ENCODE results near the gene MYOM1. TPM values are rescaled to one million over a fixed set of nuclear protein-coding genes. Genes with fewer than 3 reads are reported as not detected.

The MYOM1 gene
- total and polyA plus RNA-seq, 7 donors, result 3.3 to 37.7 (median 17.3) TPM

DNA sequence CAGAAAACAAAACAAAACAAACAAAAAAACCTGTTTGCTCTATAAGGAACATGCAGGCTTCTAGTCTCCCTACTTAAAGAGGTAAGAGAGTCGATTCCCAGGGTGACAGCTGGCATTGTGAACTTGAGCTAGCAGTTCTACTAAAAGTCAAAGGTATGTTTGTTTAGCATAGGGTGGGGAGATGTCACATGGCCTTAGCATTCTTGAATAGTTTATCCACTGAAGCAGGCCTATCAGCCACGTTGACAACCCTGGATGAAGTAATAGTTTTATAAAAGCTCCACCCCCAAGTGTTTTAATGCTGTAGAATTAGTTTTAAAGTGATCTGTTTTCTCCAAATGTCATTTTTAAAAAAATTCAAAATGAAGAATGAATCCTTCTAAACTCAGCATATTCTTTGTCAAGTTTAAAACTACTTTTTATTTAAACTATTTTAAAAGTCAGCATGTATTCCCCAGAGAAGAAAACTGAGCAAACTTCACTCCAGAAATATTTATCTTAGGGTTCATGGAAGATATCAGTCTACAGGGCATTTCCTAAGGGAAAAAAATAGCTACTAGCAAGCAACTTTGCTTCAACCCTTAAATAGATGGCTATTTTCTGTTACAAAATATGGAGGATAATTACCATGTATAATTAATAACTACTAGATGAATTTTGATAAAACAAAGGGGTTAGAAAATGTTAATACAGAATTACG, 1.7 kb downstream of the MYOM1 start:
- DNase-seq, result no peak
- Histone ChIP-seq H3K27ac (peak overlapping the region; percentile 76 to 85 (median 82)), H3K27me3 (no peaks in the 10 kb centered on the region), H3K4me1 (peaks cover 0 to 26% (median 8%) of the 10 kb centered on the region in 4 donors), H3K9me3 (no peaks in the 10 kb centered on the region), H3K36me3 (peaks cover 0 to 12% (median 3%) of the 10 kb centered on the region in 4 donors), H3K4me3 (peak overlapping the region in 3 of 4 donors; percentile 32 to 48 (median 38))
- WGBS, 2 donors, result 27 to 57% methylated on average over 3 of the region's 3 CpGs
- intact Hi-C loops (cut with DNase I), result loop anchor here (2.0 to 5.0 kb wide), 3 partner anchors 29 to 44 kb away; partner anchors contain the start of genes MYL12A and MYL12B
- TF ChIP-seq POLR2A (IDR thresholded peaks at IDR 0.05), result no peak
- peak in 1 of 4 donors; percentile 18 for TF ChIP-seq POLR2AphosphoS5 (IDR thresholded peaks at IDR 0.05)

- intact Hi-C loops (cut with DNase I), result loop anchor here (5.0 kb wide), 2 partner anchors 40 to 45 kb away; partner anchors contain the start of gene MYL12B
- H3K36me3 ChIP-seq, result peaks cover 0 to 12% (median 3%) of the 10 kb centered on the region in 4 donors
- no peaks in the 10 kb centered on the region for H3K9me3 ChIP-seq
- H3K27ac ChIP-seq, result peak overlapping the region in 3 of 4 donors; percentile 82 to 85 (median 83)
- 63 to 73% methylated on average over 5 of the region's 5 CpGs for WGBS, 2 donors
- H3K27me3 ChIP-seq, result no peaks in the 10 kb centered on the region
- peaks cover 0 to 37% (median 17%) of the 10 kb centered on the region in 4 donors for H3K4me1 ChIP-seq
- TF ChIP-seq POLR2AphosphoS5 (IDR thresholded peaks at IDR 0.05), result no peak
- no peak for TF ChIP-seq POLR2A (IDR thresholded peaks at IDR 0.05)
- TF ChIP-seq, protein P1, sequence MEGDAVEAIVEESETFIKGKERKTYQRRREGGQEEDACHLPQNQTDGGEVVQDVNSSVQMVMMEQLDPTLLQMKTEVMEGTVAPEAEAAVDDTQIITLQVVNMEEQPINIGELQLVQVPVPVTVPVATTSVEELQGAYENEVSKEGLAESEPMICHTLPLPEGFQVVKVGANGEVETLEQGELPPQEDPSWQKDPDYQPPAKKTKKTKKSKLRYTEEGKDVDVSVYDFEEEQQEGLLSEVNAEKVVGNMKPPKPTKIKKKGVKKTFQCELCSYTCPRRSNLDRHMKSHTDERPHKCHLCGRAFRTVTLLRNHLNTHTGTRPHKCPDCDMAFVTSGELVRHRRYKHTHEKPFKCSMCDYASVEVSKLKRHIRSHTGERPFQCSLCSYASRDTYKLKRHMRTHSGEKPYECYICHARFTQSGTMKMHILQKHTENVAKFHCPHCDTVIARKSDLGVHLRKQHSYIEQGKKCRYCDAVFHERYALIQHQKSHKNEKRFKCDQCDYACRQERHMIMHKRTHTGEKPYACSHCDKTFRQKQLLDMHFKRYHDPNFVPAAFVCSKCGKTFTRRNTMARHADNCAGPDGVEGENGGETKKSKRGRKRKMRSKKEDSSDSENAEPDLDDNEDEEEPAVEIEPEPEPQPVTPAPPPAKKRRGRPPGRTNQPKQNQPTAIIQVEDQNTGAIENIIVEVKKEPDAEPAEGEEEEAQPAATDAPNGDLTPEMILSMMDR (IDR thresholded peaks at IDR 0.05), result no peak
- TF ChIP-seq EP300 (IDR thresholded peaks at IDR 0.05), result no peak
- H3K4me3 ChIP-seq, result no peak overlapping the region
- no peak for DNase-seq
Measured at GRCh38 chr18:3216987-3217386, 2.8 kb downstream of the MYOM1 start.

DNA sequence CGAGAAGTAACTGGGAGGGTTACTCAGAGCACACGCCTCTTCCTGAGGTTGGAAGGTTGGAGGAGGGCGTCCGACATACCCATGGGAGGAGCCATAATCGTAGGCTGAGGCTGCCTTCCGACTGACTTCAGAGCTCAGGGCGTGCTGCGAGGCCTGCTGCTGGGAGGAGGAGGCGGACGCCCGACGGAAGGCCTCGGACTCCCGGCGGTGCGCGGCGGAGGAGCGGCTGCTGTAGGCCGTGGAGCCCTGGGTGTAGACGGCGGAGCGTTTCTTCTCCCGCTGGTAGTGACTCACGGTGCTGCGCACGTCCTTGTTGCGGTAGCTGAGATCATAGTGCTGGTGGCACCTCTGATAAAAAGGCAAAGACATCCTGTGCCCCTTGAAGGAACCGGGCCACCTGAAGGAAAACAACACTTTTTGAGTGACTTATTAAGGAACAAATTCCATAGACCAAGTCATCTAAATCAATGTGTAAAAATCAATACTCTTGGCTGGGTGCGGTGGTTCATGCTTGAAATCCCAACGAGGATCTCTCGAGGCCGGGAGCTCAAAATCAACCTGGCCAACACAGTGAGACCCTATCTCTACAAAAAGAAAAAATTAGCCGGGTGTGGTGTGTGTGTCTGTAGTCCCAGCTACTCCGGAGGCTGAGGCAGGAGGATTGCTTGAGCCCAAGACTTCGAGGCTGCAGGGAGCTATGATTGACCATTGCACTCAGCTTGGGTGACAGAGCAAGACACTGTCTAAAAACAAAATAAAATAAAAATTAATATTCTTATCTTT, 4.7 kb downstream of the MYOM1 start:
- intact Hi-C loops (cut with DNase I), result loop anchor here (5.0 kb wide), 2 partner anchors 38 to 47 kb away; partner anchors contain the start of gene MYL12B
- TF ChIP-seq, protein P1 (IDR thresholded peaks at IDR 0.05), result no peak
- TF ChIP-seq EP300 (IDR thresholded peaks at IDR 0.05), result no peak
- TF ChIP-seq POLR2A (IDR thresholded peaks at IDR 0.05), result no peak
- TF ChIP-seq POLR2AphosphoS5 (IDR thresholded peaks at IDR 0.05), result no peak
- H3K9me3 ChIP-seq, result no peaks in the 10 kb centered on the region
- H3K4me1 ChIP-seq, result peaks cover 0 to 48% (median 31%) of the 10 kb centered on the region in 4 donors
- no peak for DNase-seq
- H3K27me3 ChIP-seq, result no peaks in the 10 kb centered on the region
- WGBS, 2 donors, result 96 to 97% methylated on average over 36 of the region's 36 CpGs
- peaks cover 0 to 12% (median 3%) of the 10 kb centered on the region in 4 donors for H3K36me3 ChIP-seq
- H3K27ac ChIP-seq, result no peak overlapping the region
- H3K4me3 ChIP-seq, result no peak overlapping the region

- no peaks in the 10 kb centered on the region for H3K9me3 ChIP-seq
- H3K36me3 ChIP-seq, result peaks cover 0 to 12% (median 3%) of the 10 kb centered on the region in 4 donors
- intact Hi-C loops (cut with DNase I), result no loop called here
- peaks cover 0 to 51% (median 28%) of the 10 kb centered on the region in 4 donors for H3K4me1 ChIP-seq
- TF ChIP-seq POLR2A (IDR thresholded peaks at IDR 0.05) (no peak), EP300 (IDR thresholded peaks at IDR 0.05) (no peak), POLR2AphosphoS5 (IDR thresholded peaks at IDR 0.05) (no peak)
- TF ChIP-seq, protein P1 (IDR thresholded peaks at IDR 0.05), result no peak
- no peak for DNase-seq
- H3K27ac ChIP-seq, result peak overlapping the region in 3 of 4 donors; percentile 38 to 58 (median 56)
- no peak overlapping the region for H3K4me3 ChIP-seq
- H3K27me3 ChIP-seq, result no peaks in the 10 kb centered on the region
- 41 to 42% methylated on average over 6 of the region's 6 CpGs for WGBS, 2 donors
Measured at GRCh38 chr18:3213300-3214059, 6.3 kb downstream of the MYOM1 start.

All from sigmoid colon (tissue), 7 donors.